ENCODE measurements around the gene MAST1. TPM values are rescaled to one million over a fixed set of nuclear protein-coding genes. Genes with fewer than 3 reads are reported as not detected.
"Not testable (repeated sequence)": the region's sequence is repeated elsewhere in the genome, so short reads cannot be mapped to it uniquely, and the experiment has no call there.

MAST1 gene
- total RNA-seq, 1 donor from 2014 or later, result 35.1 TPM

- DNase-seq, result no peak
Observed at GRCh38 chr19:12896460-12896859, 58.1 kb downstream of the MAST1 start.

DNA sequence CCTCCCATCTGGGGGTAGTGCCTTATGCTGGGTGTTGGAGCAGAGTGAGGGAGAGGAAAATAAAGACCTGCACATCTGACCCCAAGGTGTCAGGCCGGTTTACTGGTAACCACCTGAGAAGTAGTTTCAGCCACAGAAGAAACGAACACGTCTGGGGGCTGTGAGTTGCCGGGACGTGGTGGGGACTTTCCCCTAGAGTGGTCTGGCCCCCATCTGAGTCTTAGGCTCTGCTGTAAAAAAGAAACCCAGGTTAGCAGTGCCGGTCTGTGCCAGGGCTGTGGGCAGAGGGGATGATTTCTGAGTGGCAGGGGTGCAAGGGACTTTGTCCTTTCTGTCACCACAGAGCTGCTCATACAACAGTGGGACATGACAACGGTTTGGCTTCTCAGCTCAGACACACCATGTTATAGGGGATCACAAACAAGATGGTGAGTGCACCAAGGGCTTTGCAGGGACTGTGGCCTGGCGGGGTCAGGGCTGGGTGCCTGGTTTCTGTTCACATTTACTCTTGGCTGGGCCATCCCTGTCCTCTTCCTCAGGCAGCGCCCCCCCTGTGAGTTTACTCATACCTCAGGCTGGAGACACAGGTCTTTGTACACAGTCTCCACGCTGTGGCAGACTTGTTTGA is 61.7 kb downstream of the MAST1 start:
- no peak for DNase-seq

DNA sequence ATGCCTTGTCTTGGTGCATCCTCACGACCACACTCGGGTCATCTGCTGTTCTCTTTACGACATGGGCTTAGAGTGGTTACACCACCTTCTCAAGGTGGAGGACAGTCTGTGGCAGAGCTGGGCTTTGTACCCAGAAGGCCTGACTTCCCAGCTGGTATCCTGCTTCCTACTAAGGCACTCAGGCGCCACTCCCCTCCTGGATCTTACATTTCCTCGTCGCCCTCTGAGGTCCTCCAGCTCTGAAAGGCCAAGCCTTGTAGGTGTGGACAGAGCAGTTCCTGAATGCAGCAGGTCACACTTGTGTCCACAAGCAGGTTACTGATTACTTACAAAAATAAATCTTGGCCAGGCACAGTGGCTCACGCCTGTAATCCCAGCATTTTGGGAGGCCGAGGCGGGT is 68.9 kb downstream of the MAST1 start:
- no peak for DNase-seq

DNA sequence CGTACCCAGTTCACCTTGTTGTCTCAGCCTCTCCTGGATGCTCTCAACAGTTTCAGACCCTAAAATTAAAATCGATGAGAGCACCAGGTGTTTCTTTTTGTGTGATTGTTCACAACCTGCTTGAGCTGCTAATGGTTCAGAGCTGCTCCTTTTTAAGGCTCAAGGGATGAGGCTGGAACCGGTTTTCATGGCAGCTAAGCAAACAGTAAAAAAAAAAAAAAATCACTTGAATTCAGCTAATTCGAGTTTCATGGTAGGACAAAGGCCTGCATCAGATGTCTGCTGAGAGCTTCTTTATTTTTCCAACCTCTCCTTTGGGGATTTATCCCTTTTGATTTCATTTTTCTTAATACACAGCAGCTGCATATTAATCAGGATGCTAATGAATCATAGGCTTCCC is 74.3 kb downstream of the MAST1 start:
- no peak for DNase-seq

DNA sequence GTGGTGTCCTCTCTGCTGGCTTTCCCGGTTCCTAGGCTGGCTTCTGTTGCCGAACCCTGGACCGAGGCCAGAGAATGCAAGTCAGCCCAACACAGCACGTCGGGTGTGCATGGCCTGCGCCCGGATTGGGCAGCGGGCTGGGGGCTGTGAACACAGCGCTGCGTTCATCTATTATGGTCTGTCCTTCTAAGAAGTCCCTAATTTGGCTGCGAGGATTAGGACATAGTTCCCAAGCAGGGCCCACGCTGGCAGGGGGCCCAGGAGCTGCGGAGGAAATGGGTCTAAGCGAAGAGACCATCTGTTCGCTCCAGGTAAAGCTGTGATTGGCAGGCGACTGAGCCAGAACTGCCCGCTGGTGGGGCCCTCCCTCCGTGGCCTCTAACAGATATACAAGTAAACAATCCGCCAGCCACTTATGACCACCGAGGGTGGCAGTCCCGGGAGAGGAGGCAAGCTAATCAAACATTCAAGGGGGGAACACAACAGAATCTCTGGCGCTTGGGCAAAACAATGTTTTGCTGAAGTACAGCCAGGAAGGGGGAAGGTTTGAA is 74.8 kb downstream of the MAST1 start:
- DNase-seq, result peak; percentile 68

DNA sequence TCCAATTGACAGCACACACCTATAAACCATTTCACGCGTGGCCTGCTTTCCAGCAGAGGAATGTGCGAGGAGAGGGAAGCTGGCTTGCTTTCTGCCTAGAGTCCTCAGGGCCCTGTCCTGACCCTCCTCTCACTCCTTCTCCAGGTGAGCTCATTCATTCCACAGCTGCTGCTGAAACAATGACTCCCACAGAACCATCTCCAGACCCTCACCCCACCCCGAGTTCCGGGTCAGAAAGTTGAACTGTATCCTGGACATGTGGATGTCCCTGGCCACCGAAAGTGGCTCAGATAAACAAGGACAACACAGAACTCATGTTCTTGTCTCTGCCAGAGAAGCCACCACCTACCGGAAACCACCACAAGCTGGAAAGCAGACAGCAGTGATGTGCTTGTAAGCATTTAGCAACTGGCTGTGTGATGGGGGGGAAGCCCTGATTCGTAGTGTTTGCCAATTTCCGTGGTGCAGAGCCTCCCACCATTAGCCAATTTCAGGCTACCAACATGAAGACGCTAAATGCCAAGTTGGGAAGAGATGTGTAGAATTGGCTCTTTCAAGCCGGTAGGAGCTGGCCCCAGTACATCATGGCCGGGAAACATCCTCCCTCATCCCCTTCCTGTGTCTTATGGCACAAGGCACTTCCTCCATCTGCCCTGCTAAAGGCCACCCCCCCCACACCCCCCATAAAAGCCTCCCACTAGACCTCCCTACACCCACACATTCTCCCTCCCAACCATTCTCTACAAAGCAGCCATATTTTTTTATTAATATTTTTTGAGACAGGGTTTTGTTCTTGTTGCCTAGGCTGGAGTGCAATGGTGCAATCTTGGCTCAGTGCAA is 75.8 kb downstream of the MAST1 start:
- no peak for DNase-seq

GRCh38 chr19:12915860-12916259 is 77.5 kb downstream of the MAST1 start:
- DNase-seq, result not testable (repeated sequence)

DNA sequence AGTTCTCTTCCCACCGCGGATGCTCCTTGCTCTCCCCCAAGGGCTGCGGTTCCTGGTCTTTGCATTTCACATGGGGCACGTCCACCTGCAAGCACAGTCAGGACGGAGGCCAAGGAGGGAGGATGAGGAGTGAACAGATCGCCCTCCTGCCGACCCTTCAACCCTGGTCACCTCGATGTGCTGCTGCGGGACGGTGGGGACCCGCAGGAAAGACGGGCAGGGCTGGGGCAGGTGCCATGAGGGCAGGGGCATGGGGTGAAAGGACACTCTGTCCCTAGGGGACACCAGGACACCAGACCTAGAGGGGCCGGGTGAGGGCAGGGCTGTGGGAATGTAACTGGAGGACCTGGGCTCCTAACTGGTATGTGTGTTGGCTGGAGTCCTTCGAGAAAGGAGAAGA is 79.9 kb downstream of the MAST1 start:
- DNase-seq, result no peak

DNA sequence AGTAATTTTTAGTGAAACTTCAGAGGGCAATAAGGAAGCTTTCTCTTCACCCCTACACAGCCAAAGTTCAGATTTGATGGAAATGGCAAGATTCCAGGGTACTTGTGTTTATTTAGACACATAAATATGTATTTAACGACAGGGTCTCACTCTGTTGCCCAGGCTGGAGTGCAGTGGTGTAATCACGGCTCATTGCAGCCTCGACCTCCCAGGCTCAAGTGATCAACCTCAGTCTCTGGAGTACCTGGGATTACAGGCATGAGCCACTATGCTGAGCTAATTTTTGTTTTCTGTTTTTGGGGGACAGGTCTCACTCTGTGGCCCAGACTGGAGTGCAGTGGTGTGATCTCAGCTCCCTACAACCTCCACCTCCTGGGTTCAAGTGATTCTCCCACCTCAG is 82.7 kb downstream of the MAST1 start:
- DNase-seq, result no peak

GRCh38 chr19:12922959-12923358 is 84.6 kb downstream of the MAST1 start:
- no peak for DNase-seq

Small RNA genes within 50 kb of the gene (small RNA-seq; reads per million reads assigned to genes)
- 0.29 reads per million, percentile 10 among the genes with 10 or more reads in this experiment for gene MIR5695
- not detected for gene MIR6794

Other genes starting within 250 kb of the MAST1 start
- gene ZNF490, start 227.7 kb upstream of the MAST1 start, total RNA-seq, result 11.4 TPM
- 27.6 TPM for gene ZNF791, start 227.6 kb upstream of the MAST1 start, total RNA-seq
- 17.2 TPM for gene MAN2B1, start 171.8 kb upstream of the MAST1 start, total RNA-seq
- gene WDR83, start 171.7 kb upstream of the MAST1 start, total RNA-seq, result 10.3 TPM
- 79.7 TPM for gene DHPS, start 156.6 kb upstream of the MAST1 start, total RNA-seq
- gene GNG14, start 150.5 kb upstream of the MAST1 start, total RNA-seq, result not detected
- 6.4 TPM for gene FBXW9, start 141.9 kb upstream of the MAST1 start, total RNA-seq
- gene TNPO2, start 114.6 kb upstream of the MAST1 start, total RNA-seq, result 54.0 TPM
- 138 TPM for gene TRIR, start 103.8 kb upstream of the MAST1 start, total RNA-seq
- 59.3 TPM for gene GET3, start 101.0 kb upstream of the MAST1 start, total RNA-seq
- gene BEST2, start 86.7 kb upstream of the MAST1 start, total RNA-seq, result 0.16 TPM
- 20.3 TPM for gene HOOK2, start 63.0 kb upstream of the MAST1 start, total RNA-seq
- 22.6 TPM for gene JUNB, start 47.0 kb upstream of the MAST1 start, total RNA-seq
- gene PRDX2, start 36.7 kb upstream of the MAST1 start, total RNA-seq, result 174 TPM
- gene THSD8, start 36.4 kb upstream of the MAST1 start, total RNA-seq, result 0.62 TPM
- 15.8 TPM for gene RNASEH2A, start 31.9 kb upstream of the MAST1 start, total RNA-seq
- 2.0 TPM for gene RTBDN, start 3.9 kb upstream of the MAST1 start, total RNA-seq
- gene DNASE2, start 42.9 kb downstream of the MAST1 start, total RNA-seq, result 4.5 TPM
- 0.31 TPM for gene KLF1, start 48.7 kb downstream of the MAST1 start, total RNA-seq
- gene GCDH, start 52.6 kb downstream of the MAST1 start, total RNA-seq, result 14.7 TPM
- gene SYCE2, start 80.8 kb downstream of the MAST1 start, total RNA-seq, result not detected
- 46.8 TPM for gene FARSA, start 95.2 kb downstream of the MAST1 start, total RNA-seq
- 280 TPM for gene CALR, start 100.1 kb downstream of the MAST1 start, total RNA-seq
- gene RAD23A, start 107.3 kb downstream of the MAST1 start, total RNA-seq, result 21.8 TPM
- gene GADD45GIP1, start 118.7 kb downstream of the MAST1 start, total RNA-seq, result 13.3 TPM
- not detected for gene DAND5, start 131.1 kb downstream of the MAST1 start, total RNA-seq
- 124 TPM for gene NFIX, start 157.0 kb downstream of the MAST1 start, total RNA-seq

Data from occipital lobe (tissue), 3 donors.